ENCODE measurements around the gene C20orf202. TPM values are rescaled to one million over a fixed set of nuclear protein-coding genes. Genes with fewer than 3 reads are reported as not detected.

C20orf202 gene
- total RNA-seq, 6 donors from 2014 or later = 0.55 to 1.7 (median 0.86) TPM; not detected in 2

DNA sequence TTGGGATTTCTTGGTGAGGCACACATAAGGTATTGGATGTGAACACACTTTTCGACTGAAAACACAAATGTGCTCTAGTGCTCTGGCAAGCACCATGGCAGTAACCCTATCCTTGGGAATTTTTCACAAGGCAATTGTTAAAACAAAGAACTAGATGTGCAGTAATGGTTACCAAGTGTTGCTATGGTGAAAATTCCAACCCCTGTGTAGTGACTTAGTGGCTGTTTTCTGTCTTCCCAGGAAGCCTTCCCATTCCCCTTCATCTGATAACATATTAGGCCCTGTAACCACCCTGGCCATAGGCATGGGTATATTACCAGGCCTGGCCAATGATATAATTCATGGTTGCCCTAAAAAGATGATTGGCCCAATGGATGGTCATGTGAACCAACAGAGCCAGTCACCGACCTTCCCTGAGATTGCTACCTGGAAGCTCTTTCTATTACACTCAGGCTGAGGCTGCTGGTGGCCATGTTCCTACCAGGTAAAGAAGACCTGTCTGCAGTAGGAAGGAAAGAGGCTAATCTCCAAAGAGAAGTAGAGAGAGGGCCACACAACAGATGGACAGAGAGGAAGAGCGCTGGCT lies 4.1 kb downstream of the C20orf202 start:
- Histone ChIP-seq H3K27me3 (no peaks in the 10 kb centered on the region), H3K4me3 (no peak overlapping the region), H3K4me1 (peaks cover 0 to 7% (median 6%) of the 10 kb centered on the region in 4 donors), H3K9me3 (no peaks in the 10 kb centered on the region), H3K36me3 (no peaks in the 10 kb centered on the region), H3K27ac (no peak overlapping the region)
- no peak for ATAC-seq (ENCODE audit: low FRiP score in 2 of 2)
- TF ChIP-seq POLR2AphosphoS5 (IDR thresholded peaks at IDR 0.05) = no peak
- TF ChIP-seq POLR2A (IDR thresholded peaks at IDR 0.05) = no peak
- no peak for TF ChIP-seq EP300 (IDR thresholded peaks at IDR 0.05)
- TF ChIP-seq, protein P1, sequence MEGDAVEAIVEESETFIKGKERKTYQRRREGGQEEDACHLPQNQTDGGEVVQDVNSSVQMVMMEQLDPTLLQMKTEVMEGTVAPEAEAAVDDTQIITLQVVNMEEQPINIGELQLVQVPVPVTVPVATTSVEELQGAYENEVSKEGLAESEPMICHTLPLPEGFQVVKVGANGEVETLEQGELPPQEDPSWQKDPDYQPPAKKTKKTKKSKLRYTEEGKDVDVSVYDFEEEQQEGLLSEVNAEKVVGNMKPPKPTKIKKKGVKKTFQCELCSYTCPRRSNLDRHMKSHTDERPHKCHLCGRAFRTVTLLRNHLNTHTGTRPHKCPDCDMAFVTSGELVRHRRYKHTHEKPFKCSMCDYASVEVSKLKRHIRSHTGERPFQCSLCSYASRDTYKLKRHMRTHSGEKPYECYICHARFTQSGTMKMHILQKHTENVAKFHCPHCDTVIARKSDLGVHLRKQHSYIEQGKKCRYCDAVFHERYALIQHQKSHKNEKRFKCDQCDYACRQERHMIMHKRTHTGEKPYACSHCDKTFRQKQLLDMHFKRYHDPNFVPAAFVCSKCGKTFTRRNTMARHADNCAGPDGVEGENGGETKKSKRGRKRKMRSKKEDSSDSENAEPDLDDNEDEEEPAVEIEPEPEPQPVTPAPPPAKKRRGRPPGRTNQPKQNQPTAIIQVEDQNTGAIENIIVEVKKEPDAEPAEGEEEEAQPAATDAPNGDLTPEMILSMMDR (IDR thresholded peaks at IDR 0.05) = no peak
- 92% methylated on average over 3 of the region's 3 CpGs for WGBS, 2 donors
- no peak for DNase-seq

GRCh38 chr20:1209447-1210387 lies 6.5 kb downstream of the C20orf202 start:
- TF ChIP-seq POLR2A (IDR thresholded peaks at IDR 0.05) (no peak), EP300 (IDR thresholded peaks at IDR 0.05) (no peak), POLR2AphosphoS5 (IDR thresholded peaks at IDR 0.05) (no peak)
- TF ChIP-seq, protein P1 (IDR thresholded peaks at IDR 0.05) = no peak
- DNase-seq (no peak), ATAC-seq (ENCODE audit: low FRiP score in 2 of 2) (no peak)
- Histone ChIP-seq H3K9me3 (no peaks in the 10 kb centered on the region), H3K36me3 (no peaks in the 10 kb centered on the region), H3K4me3 (no peak overlapping the region), H3K27ac (no peak overlapping the region), H3K27me3 (no peaks in the 10 kb centered on the region), H3K4me1 (peaks cover 0 to 6% (median 1%) of the 10 kb centered on the region in 4 donors)
- 61 to 66% methylated on average over 5 of the region's 5 CpGs for WGBS, 2 donors

DNA sequence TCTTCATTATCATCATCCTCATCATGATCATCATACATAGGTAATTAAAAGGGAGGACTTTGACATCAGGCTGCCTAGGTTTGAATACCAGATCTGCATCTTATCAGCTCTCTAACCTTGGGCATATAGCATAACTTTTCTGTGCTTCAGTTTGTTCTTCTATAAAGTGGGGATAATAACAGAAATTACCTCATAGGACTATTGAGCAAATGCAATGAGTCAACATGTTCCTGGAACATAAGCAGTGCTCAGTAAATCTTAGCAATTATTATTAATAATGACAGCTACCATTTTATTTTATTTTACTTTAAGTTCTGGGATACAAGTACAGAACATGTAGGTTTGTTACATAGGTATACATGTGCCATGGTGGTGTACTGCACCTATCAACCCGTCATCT lies 7.2 kb downstream of the C20orf202 start:
- ATAC-seq (ENCODE audit: low FRiP score in 2 of 2) = no peak
- peaks cover 0 to 6% (median 1%) of the 10 kb centered on the region in 4 donors for H3K4me1 ChIP-seq
- TF ChIP-seq POLR2A (IDR thresholded peaks at IDR 0.05) (no peak), POLR2AphosphoS5 (IDR thresholded peaks at IDR 0.05) (no peak), EP300 (IDR thresholded peaks at IDR 0.05) (no peak)
- TF ChIP-seq, protein P1 (IDR thresholded peaks at IDR 0.05) = no peak

GRCh38 chr20:1212023-1212422 lies 8.8 kb downstream of the C20orf202 start:
- DNase-seq (no peak), ATAC-seq (ENCODE audit: low FRiP score in 2 of 2) (peak in 1 of 2 donors; percentile 47)
- Histone ChIP-seq H3K9me3 (no peaks in the 10 kb centered on the region), H3K4me1 (peaks cover 0 to 6% (median 0%) of the 10 kb centered on the region in 4 donors), H3K36me3 (no peaks in the 10 kb centered on the region), H3K4me3 (no peak overlapping the region), H3K27me3 (no peaks in the 10 kb centered on the region), H3K27ac (no peak overlapping the region)
- TF ChIP-seq, protein P1 (IDR thresholded peaks at IDR 0.05) = no peak
- TF ChIP-seq POLR2A (IDR thresholded peaks at IDR 0.05) (no peak), EP300 (IDR thresholded peaks at IDR 0.05) (no peak)

More for the DNA sequence above, 7.2 kb downstream of the C20orf202 start:
- Histone ChIP-seq H3K9me3 (no peaks in the 10 kb centered on the region), H3K27me3 (no peaks in the 10 kb centered on the region), H3K4me3 (no peak overlapping the region), H3K27ac (no peak overlapping the region), H3K36me3 (no peaks in the 10 kb centered on the region)
- 95 to 100% methylated on average over 1 of the region's 1 CpG for WGBS, 2 donors
- no peak for DNase-seq
